Endothelial cell of umbilical vein (primary cell): Measurements from ENCODE around the gene PPP1R11. TPM values are rescaled to one million over a fixed set of nuclear protein-coding genes. Genes with fewer than 3 reads are reported as not detected.

Experiments
- BruUV-seq: library from RNA; stranded (reverse); fragments of 400-500 nt; replicated peaks from 2 replicates; lab custom pipeline; 2021; lab: Mats Ljungman, UMichigan
- CTCF ChIA-PET: fragments of 300-600, 350-600 bp; sonication (Branson Sonifier 250); formaldehyde crosslinking; loops from one replicate; lab custom pipeline; 2021; ENCODE audit warnings: antibody characterized with exemption, inconsistent platforms; lab: Charles Lee
- POLR2A ChIA-PET: fragments of 300-600, 350-600 bp; sonication (Branson Sonifier 250); formaldehyde crosslinking; loops from one replicate; lab custom pipeline; 2021; ENCODE audit warnings: antibody characterized with exemption, inconsistent platforms; lab: Charles Lee
- DNase-seq: peaks from one replicate; pipeline ENCODE4 v3.0.0-alpha.2; 2011; ENCODE audit warnings: low read depth, low spot score
- FAIRE-seq: peaks from 2 replicates; lab custom pipeline; 2011; peaks lifted over from hg19 to GRCh38; lab: Jason Lieb, UNC
- H2AFZ ChIP-seq: 2 replicates; pipeline ENCODE4 v1.6.0; 2012; ENCODE audit warnings: low read depth, low read length, control low read depth, inconsistent platforms
- H3K27ac ChIP-seq: 2 replicates; pipeline ENCODE4 v1.5.1; 2011; ENCODE audit warnings: low read depth, mild to moderate bottlenecking, control low read depth, low read length, moderate library complexity; ENCODE audit not compliant: insufficient read depth
- H3K27me3 ChIP-seq, 2 experiments: 2 replicates each; pipeline versions ENCODE4 v1.6.0 to v1.6.1; 2011; ENCODE audit warnings: low read length in 2 of 2, mixed read lengths in 1 of 2; ENCODE audit not compliant: control insufficient read depth in 2 of 2, insufficient read depth in 2 of 2
- H3K36me3 ChIP-seq, 2 experiments: 2 replicates in 1 of 2; 3 replicates in 1 of 2; pipeline ENCODE4 v1.5.1; 2011; ENCODE audit warnings: low read length in 2 of 2, mild to moderate bottlenecking in 1 of 2, moderate library complexity in 1 of 2; ENCODE audit not compliant: control insufficient read depth in 2 of 2, insufficient read depth in 2 of 2; ENCODE audit errors: extremely low read depth in 1 of 2
- H3K4me1 ChIP-seq: 3 replicates; pipeline ENCODE4 v1.5.1; 2011; ENCODE audit warnings: mild to moderate bottlenecking, low read length; ENCODE audit not compliant: control insufficient read depth, insufficient read depth; ENCODE audit errors: extremely low read depth
- H3K4me2 ChIP-seq: 2 replicates; pipeline ENCODE4 v1.6.1; 2011; ENCODE audit warnings: low read length, control low read depth, mixed read lengths; ENCODE audit not compliant: insufficient read depth
- H3K4me3 ChIP-seq, 3 experiments: fragments of 200-600 bp in 1 of 3; sonication (generic), shearing (Covaris generic) in 1 of 3; replicated peaks in 1 of 3; 2 replicates each; pipeline ENCODE4 v1.5.1; 2011 to 2016; ENCODE audit warnings: control low read depth in 3 of 3, low read length in 3 of 3, mild to moderate bottlenecking in 2 of 3, inconsistent platforms in 1 of 3, low read depth in 1 of 3, moderate library complexity in 1 of 3; ENCODE audit not compliant: insufficient read depth in 1 of 3
- H3K79me2 ChIP-seq: 2 replicates; pipeline ENCODE4 v1.6.0; 2012; ENCODE audit warnings: low read length, inconsistent platforms; ENCODE audit not compliant: control insufficient read depth, insufficient read depth
- H3K9ac ChIP-seq: replicated peaks from 2 replicates; pipeline ENCODE3; 2011; ENCODE audit warnings: low read length, control low read depth; ENCODE audit not compliant: insufficient read depth; ENCODE audit errors: extremely low read depth
- H3K9me1 ChIP-seq: replicated peaks from 3 replicates; pipeline ENCODE4 v1.6.0; 2011; ENCODE audit warnings: mild to moderate bottlenecking, low read length; ENCODE audit not compliant: control insufficient read depth, insufficient read depth; ENCODE audit errors: extremely low read depth
- H3K9me3 ChIP-seq: replicated peaks from 2 replicates; pipeline ENCODE4 v1.5.1; 2012; ENCODE audit warnings: low read length, inconsistent platforms; ENCODE audit not compliant: control insufficient read depth, insufficient read depth
- H4K20me1 ChIP-seq: replicated peaks from 2 replicates; pipeline ENCODE3; 2011; ENCODE audit warnings: mild to moderate bottlenecking, low read length; ENCODE audit not compliant: control insufficient read depth, insufficient read depth; ENCODE audit errors: extremely low read depth
- EZH2 ChIP-seq: IDR thresholded peaks from 2 replicates; pipeline ENCODE4 v1.6.1; 2012; ENCODE audit warnings: borderline replicate concordance, low read depth, mild to moderate bottlenecking, moderate library complexity, low read length, inconsistent platforms; ENCODE audit not compliant: severe bottlenecking
- FOS ChIP-seq: IDR thresholded peaks from 2 replicates; pipeline ENCODE4 v1.6.1; 2011; ENCODE audit warnings: mild to moderate bottlenecking, low read length, moderate library complexity, borderline replicate concordance; ENCODE audit not compliant: insufficient read depth
- GATA2 ChIP-seq: IDR thresholded peaks from 2 replicates; pipeline ENCODE4 v1.7.0; 2011; ENCODE audit warnings: low read depth, mild to moderate bottlenecking, moderate library complexity, mixed read lengths, low read length; ENCODE audit not compliant: insufficient read length, insufficient read depth
- JUN ChIP-seq: IDR thresholded peaks from 2 replicates; pipeline ENCODE4 v1.6.1; 2011; ENCODE audit warnings: borderline replicate concordance, low read depth; ENCODE audit not compliant: insufficient read length, insufficient read depth
- MYC ChIP-seq: IDR thresholded peaks from one replicate; pipeline ENCODE4 v1.6.1; 2011; ENCODE audit warnings: mild to moderate bottlenecking, low read depth, low read length
- POLR2A ChIP-seq: IDR thresholded peaks from 2 replicates; pipeline ENCODE4 v1.6.1; 2012; ENCODE audit warnings: low read depth, mild to moderate bottlenecking, control low read depth, low read length
- POLR2AphosphoS5 ChIP-seq: IDR thresholded peaks from 2 replicates; pipeline ENCODE4 v1.6.1; 2012; ENCODE audit warnings: low read depth, mild to moderate bottlenecking, control low read depth, low read length, moderate library complexity; ENCODE audit not compliant: insufficient read depth
- dilution Hi-C: fragments of 300-500 bp; cut with MboI; formaldehyde crosslinking; loops from one replicate; pipeline ENCODE4 v1.15.0; 2019; ENCODE audit warnings: low sequenced_read_pairs; ENCODE audit not compliant: extremely low pct_ligation_motif_present
- intact Hi-C: fragments of 100-400 bp; cut with micrococcal nuclease; formaldehyde crosslinking; loops from one replicate; pipeline ENCODE4 v1.10.0; 2022
- polyA plus RNA-seq, 4 experiments: library from polyadenylated mRNA; depleted of rRNA in 3 of 4; stranded (reverse) in 3 of 4; unstranded in 1 of 4; fragments of >200 nt; gene quantifications; 2 replicates each; pipeline versions ENCODE4 v1.2.1 to v1.2.3, GENCODE V29; 2011 to 2012; ENCODE audit warnings: missing spikeins in 1 of 4
- total RNA-seq: library from RNA; stranded (reverse); gene quantifications from 2 replicates; pipeline ENCODE4 v1.2.3, GENCODE V29; 2021
- TF ChIP-seq, protein P1 (sequence below), 2 donors: IDR thresholded peaks; 1 replicate in 1 of 2; 2 replicates in 1 of 2; pipeline ENCODE4 v1.5.1; 2011; ENCODE audit warnings: low read length in 2 of 2, mild to moderate bottlenecking in 2 of 2, moderate library complexity in 2 of 2, control low read depth in 1 of 2, inconsistent platforms in 1 of 2, low read depth in 1 of 2; ENCODE audit not compliant: insufficient read depth in 1 of 2; ENCODE audit errors: extremely low read depth in 1 of 2
- TF ChIP-seq, protein P2 (sequence below): IDR thresholded peaks from 2 replicates; pipeline ENCODE4 v1.6.1; 2011; ENCODE audit not compliant: insufficient read depth, insufficient read length

The PPP1R11 gene
- total and polyA plus RNA-seq, 2 donors (not counting 3 experiments of a cell fraction or from before 2014, with no cell fraction given): 32.4 to 44.1 TPM

DNA sequence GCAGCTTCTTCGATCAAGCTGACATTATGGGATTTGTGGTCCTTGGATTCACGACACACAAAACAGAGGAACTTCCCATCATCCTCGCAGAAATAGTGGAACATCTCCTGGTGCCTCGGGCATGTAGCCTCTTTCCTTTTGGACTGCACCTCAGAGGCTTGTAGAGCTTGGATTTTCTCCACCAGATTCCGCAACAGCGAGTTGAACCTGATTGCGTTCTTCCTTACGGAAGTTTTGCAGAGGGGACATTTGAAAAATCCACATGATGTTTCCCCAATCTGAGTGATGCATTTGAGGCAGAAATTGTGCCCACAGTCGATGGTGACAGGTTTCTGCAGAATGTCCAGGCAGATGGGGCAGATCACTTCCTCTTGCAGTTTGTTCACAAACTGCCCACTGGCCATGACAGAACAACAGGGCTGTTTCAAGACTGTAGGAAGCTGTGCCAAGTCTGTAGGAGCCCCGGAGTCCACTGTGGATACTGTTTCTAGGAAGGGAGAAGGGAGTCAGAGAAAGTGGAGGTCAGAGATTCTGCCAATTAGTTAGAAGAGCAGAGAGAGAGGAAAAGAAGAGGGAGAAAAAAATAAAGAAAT, 45.5 kb downstream of the PPP1R11 start:
- ChIA-PET POLR2A (no interaction called here), CTCF (interaction anchor here (1.3 to 2.2 kb wide), 3 partner anchors 9 to 19 kb away, joined by 7 to 14 read pairs (median 7); no protein-coding TSS in a partner anchor)
- H2AFZ ChIP-seq: no peak overlapping the region
- no peak for DNase-seq
- no TSS peak for BruUV-seq
- TF ChIP-seq, protein P1, sequence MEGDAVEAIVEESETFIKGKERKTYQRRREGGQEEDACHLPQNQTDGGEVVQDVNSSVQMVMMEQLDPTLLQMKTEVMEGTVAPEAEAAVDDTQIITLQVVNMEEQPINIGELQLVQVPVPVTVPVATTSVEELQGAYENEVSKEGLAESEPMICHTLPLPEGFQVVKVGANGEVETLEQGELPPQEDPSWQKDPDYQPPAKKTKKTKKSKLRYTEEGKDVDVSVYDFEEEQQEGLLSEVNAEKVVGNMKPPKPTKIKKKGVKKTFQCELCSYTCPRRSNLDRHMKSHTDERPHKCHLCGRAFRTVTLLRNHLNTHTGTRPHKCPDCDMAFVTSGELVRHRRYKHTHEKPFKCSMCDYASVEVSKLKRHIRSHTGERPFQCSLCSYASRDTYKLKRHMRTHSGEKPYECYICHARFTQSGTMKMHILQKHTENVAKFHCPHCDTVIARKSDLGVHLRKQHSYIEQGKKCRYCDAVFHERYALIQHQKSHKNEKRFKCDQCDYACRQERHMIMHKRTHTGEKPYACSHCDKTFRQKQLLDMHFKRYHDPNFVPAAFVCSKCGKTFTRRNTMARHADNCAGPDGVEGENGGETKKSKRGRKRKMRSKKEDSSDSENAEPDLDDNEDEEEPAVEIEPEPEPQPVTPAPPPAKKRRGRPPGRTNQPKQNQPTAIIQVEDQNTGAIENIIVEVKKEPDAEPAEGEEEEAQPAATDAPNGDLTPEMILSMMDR (IDR thresholded peaks at IDR 0.05; ENCODE audit: extremely low read depth in 1 of 2, insufficient read depth in 1 of 2, low read depth in 1 of 2, low read length in 2 of 2): no peak
- TF ChIP-seq MYC (no peak), FOS (no peak), POLR2A (no peak), JUN (no peak), POLR2AphosphoS5 (no peak), EZH2 (no peak), GATA2 (no peak)
- TF ChIP-seq, protein P2, sequence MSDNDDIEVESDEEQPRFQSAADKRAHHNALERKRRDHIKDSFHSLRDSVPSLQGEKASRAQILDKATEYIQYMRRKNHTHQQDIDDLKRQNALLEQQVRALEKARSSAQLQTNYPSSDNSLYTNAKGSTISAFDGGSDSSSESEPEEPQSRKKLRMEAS: no peak
- no peaks in the 10 kb centered on the region for H3K36me3 ChIP-seq
- no peak overlapping the region for H3K9ac ChIP-seq
- intact Hi-C loops (no loop called here), dilution Hi-C loops (no loop called here)
- no peaks in the 10 kb centered on the region for H3K9me1 ChIP-seq
- H3K4me2 ChIP-seq: no peak overlapping the region
- H3K79me2 ChIP-seq: no peaks in the 10 kb centered on the region
- no peak overlapping the region for H3K27ac ChIP-seq
- H3K4me1 ChIP-seq: no peaks in the 10 kb centered on the region
- no peaks in the 10 kb centered on the region for H3K9me3 ChIP-seq
- H3K4me3 ChIP-seq: no peak overlapping the region
- no peaks in the 10 kb centered on the region for H4K20me1 ChIP-seq
- FAIRE-seq: no peak
- H3K27me3 ChIP-seq: peaks cover 40 to 49% of the 10 kb centered on the region in 2 experiments
